Hepatic stellate cell (primary cell): ENCODE data around the gene NECTIN1.
A peak's percentile ranks its signal among the peaks of the same experiment; 100 is the strongest.

ENCODE experiments used
- DNase-seq: peaks from one replicate; pipeline ENCODE4 v3.0.0; 2011; ENCODE audit warnings: low spot score

The NECTIN1 gene

GRCh38 chr11:119728651-119729580, at the start of gene NECTIN1:
Gene NECTIN1 (minus strand): TSS chr11:119729200. CDS start chr11:119728553, 647 bp downstream.
- peak; percentile 97 for DNase-seq

- no peak for DNase-seq
Measured at GRCh38 chr11:119778391-119779194, 49.6 kb upstream of the NECTIN1 start.

GRCh38 chr11:119777940-119778339, 48.9 kb upstream of the NECTIN1 start:
- no peak for DNase-seq

GRCh38 chr11:119776651-119777050, 47.7 kb upstream of the NECTIN1 start:
- DNase-seq: no peak

- DNase-seq: no peak
Measured at GRCh38 chr11:119776031-119776636, 47.1 kb upstream of the NECTIN1 start.

GRCh38 chr11:119774172-119774763, 45.3 kb upstream of the NECTIN1 start:
- DNase-seq: no peak

GRCh38 chr11:119772641-119773415, 43.8 kb upstream of the NECTIN1 start:
- no peak for DNase-seq

GRCh38 chr11:119772076-119772475, 43.1 kb upstream of the NECTIN1 start:
- DNase-seq: no peak

- no peak for DNase-seq
Measured at GRCh38 chr11:119771172-119771770, 42.3 kb upstream of the NECTIN1 start.

GRCh38 chr11:119765628-119766027, 36.6 kb upstream of the NECTIN1 start:
- no peak for DNase-seq

GRCh38 chr11:119764108-119764868, 35.3 kb upstream of the NECTIN1 start:
- DNase-seq: peak; percentile 34

- no peak for DNase-seq
Measured at GRCh38 chr11:119763071-119763728, 34.2 kb upstream of the NECTIN1 start.

GRCh38 chr11:119759747-119760412, 30.9 kb upstream of the NECTIN1 start:
- DNase-seq: no peak

- no peak for DNase-seq
Measured at GRCh38 chr11:119759324-119759723, 30.3 kb upstream of the NECTIN1 start.

- DNase-seq: peak; percentile 35
Measured at GRCh38 chr11:119758291-119758690, 29.3 kb upstream of the NECTIN1 start.

- no peak for DNase-seq
Measured at GRCh38 chr11:119757378-119757777, 28.4 kb upstream of the NECTIN1 start.

GRCh38 chr11:119756169-119756865, 27.3 kb upstream of the NECTIN1 start:
- DNase-seq: no peak

- no peak for DNase-seq
Measured at GRCh38 chr11:119755356-119756071, 26.5 kb upstream of the NECTIN1 start.
